Breast epithelium (tissue), 4 donors: ENCODE results near the gene TPK1. TPM values are rescaled to one million over a fixed set of nuclear protein-coding genes. Genes with fewer than 3 reads are reported as not detected.

ENCODE experiments used
- DNase-seq, 2 donors: peaks; one replicate each; pipeline ENCODE4 v3.0.0-alpha.2; 2019; ENCODE audit warnings: low spot score in 2 of 2
- H3K27ac ChIP-seq, 2 donors: fragments of 200-600 bp; sonication (generic) in 1 of 2; one replicate each; pipeline ENCODE4 v1.5.1; 2016 to 2019; ENCODE audit warnings: mild to moderate bottlenecking in 1 of 2
- H3K27me3 ChIP-seq, 2 donors: fragments of 200-600 bp; sonication (generic) in 1 of 2; one replicate each; pipeline versions ENCODE4 v1.5.1 to v1.6.0; 2017 to 2019; ENCODE audit warnings: control low read depth in 1 of 2, mild to moderate bottlenecking in 1 of 2
- H3K36me3 ChIP-seq: fragments of 200-600 bp; one replicate; pipeline ENCODE4 v1.5.1; 2019
- H3K4me1 ChIP-seq, 2 donors: fragments of 200-600 bp; sonication (generic); one replicate each; pipeline ENCODE4 v1.5.1; 2016 to 2019; ENCODE audit warnings: control low read depth in 1 of 2
- H3K4me3 ChIP-seq, 3 donors: fragments of 200-600 bp; sonication (generic); 1 replicate in 2 of 3; 2 replicates in 1 of 3; pipeline ENCODE4 v1.5.1; 2016 to 2019; ENCODE audit warnings: mild to moderate bottlenecking in 3 of 3, moderate library complexity in 2 of 3
- H3K9me3 ChIP-seq, 2 donors: fragments of 200-600 bp; sonication (generic) in 1 of 2; one replicate each; pipeline ENCODE4 v1.5.1; 2016 to 2019; ENCODE audit warnings: control low read depth in 1 of 2
- POLR2A ChIP-seq: fragments of 450-650 bp; IDR thresholded peaks from one replicate; pipeline ENCODE4 v1.6.1; 2016; ENCODE audit warnings: antibody characterized with exemption, mild to moderate bottlenecking, moderate library complexity
- POLR2AphosphoS5 ChIP-seq, 3 donors: sonication (generic); formaldehyde crosslinking; IDR thresholded peaks; one replicate each; pipeline ENCODE4 v1.6.1; 2017; ENCODE audit warnings: antibody characterized with exemption in 3 of 3
- intact Hi-C: fragments of 100-400 bp; cut with DNase I; formaldehyde crosslinking; loops from one replicate; pipeline ENCODE4 v1.15.1; 2023; ENCODE audit warnings: low total_unique reads
- total RNA-seq, 3 donors: library from RNA; depleted of rRNA; stranded (reverse); fragments of >200 nt; gene quantifications; one replicate each; pipeline ENCODE4 v1.1.0, GENCODE V29; 2016
- TF ChIP-seq, protein P1 (sequence below), 3 donors: fragments of 450-650 bp; IDR thresholded peaks; one replicate each; pipeline ENCODE4 v1.5.1; 2016 to 2017; ENCODE audit warnings: antibody characterized with exemption in 3 of 3, mild to moderate bottlenecking in 3 of 3, moderate library complexity in 3 of 3

Gene TPK1
- total RNA-seq, 3 donors from 2014 or later: 4.8 to 9.8 (median 7.9) TPM

DNA sequence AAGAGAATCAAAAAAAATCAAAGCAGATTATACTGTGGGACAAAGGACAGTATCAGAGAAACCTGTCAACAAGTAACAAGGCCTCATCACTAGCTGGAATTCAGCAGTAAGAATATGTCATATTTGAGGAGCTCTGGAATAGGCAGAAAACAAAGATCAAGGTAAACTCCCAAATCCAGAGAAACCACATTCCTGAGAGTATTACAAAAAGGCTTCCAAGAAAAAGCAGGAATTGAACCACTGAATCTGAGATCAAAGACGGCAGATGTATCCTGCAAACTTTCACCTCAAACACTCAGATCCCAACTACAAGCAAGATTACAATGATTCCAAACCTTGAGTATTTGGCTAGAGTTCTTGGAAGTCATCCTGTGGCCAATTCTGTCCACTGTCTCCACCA is 16.3 kb downstream of the TPK1 start:
- no peak for DNase-seq
- Histone ChIP-seq H3K36me3 (no peaks in the 10 kb centered on the region), H3K4me3 (no peak overlapping the region), H3K27me3 (no peaks in the 10 kb centered on the region), H3K4me1 (no peaks in the 10 kb centered on the region), H3K9me3 (no peaks in the 10 kb centered on the region), H3K27ac (no peak overlapping the region)
- intact Hi-C loops: no loop called here
- TF ChIP-seq POLR2A (no peak), POLR2AphosphoS5 (IDR thresholded peaks at IDR 0.05) (no peak)
- TF ChIP-seq, protein P1, sequence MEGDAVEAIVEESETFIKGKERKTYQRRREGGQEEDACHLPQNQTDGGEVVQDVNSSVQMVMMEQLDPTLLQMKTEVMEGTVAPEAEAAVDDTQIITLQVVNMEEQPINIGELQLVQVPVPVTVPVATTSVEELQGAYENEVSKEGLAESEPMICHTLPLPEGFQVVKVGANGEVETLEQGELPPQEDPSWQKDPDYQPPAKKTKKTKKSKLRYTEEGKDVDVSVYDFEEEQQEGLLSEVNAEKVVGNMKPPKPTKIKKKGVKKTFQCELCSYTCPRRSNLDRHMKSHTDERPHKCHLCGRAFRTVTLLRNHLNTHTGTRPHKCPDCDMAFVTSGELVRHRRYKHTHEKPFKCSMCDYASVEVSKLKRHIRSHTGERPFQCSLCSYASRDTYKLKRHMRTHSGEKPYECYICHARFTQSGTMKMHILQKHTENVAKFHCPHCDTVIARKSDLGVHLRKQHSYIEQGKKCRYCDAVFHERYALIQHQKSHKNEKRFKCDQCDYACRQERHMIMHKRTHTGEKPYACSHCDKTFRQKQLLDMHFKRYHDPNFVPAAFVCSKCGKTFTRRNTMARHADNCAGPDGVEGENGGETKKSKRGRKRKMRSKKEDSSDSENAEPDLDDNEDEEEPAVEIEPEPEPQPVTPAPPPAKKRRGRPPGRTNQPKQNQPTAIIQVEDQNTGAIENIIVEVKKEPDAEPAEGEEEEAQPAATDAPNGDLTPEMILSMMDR (IDR thresholded peaks at IDR 0.05): no peak

DNA sequence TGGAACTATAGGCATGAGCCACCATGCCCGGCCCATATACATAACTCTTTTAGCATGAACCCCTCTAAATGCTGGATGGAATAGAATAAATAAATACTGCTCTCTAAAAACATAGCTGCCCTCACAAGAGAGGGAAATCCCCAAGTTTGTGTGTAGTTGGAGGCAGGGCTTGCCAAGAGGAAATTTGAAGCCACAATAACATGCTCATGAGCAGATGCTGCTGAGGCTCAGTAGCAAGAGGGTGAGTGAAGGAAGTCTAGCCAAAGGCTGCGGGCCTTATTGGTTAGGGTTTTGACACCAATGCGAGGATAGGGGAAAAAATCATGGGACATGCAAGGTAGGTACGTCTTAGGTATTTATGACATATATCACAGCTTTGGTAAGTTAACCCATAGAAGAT is 17.3 kb downstream of the TPK1 start:
- DNase-seq: no peak
- Histone ChIP-seq H3K27ac (no peak overlapping the region), H3K4me1 (no peaks in the 10 kb centered on the region), H3K4me3 (no peak overlapping the region), H3K27me3 (no peaks in the 10 kb centered on the region), H3K9me3 (no peaks in the 10 kb centered on the region), H3K36me3 (no peaks in the 10 kb centered on the region)
- intact Hi-C loops: no loop called here
- no peak for TF ChIP-seq POLR2AphosphoS5 (IDR thresholded peaks at IDR 0.05)
- TF ChIP-seq, protein P1 (IDR thresholded peaks at IDR 0.05): no peak
- TF ChIP-seq POLR2A: no peak

DNA sequence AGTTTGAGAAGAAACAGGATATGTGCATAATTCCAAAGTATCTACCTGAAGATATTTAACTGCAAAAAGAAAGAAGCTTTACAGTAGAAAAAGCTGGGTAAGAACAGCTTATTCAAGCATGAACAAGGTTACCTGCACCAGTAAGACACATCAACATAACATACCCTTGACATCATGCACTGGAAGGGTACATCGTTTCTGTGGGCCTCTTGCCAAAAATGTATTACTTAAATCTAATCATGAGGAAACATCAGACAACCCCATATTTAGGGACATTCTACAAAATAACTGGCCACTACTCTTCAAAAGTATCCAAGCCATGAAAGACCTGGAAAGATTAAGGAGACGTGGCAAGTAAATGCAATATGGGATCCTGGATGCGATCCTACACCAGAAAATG is 18.9 kb downstream of the TPK1 start:
- no peak overlapping the region for H3K27ac ChIP-seq
- no peak overlapping the region for H3K4me3 ChIP-seq
- H3K36me3 ChIP-seq: no peaks in the 10 kb centered on the region
- intact Hi-C loops: no loop called here
- no peaks in the 10 kb centered on the region for H3K27me3 ChIP-seq
- TF ChIP-seq, protein P1 (IDR thresholded peaks at IDR 0.05): no peak
- TF ChIP-seq POLR2AphosphoS5 (IDR thresholded peaks at IDR 0.05) (no peak), POLR2A (no peak)
- no peaks in the 10 kb centered on the region for H3K4me1 ChIP-seq
- DNase-seq: no peak
- H3K9me3 ChIP-seq: no peaks in the 10 kb centered on the region

DNA sequence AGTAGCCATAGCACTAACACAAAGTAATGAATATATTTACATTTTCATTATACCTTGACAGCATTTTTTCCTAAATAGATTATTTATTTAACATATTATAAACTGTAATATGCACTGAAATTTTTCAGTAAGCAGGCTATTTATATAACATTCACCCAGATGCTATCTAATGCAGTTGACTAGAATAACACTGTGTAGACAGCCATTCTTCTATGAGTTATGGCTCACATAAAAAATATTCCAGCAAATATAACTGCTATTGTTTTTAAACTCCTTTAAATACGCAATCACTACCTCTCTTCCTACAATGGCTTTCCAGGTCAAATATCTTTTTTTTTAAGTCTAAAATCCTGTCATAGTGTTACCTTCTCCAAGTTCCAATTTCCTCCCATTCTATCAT is 21.6 kb downstream of the TPK1 start:
- DNase-seq: no peak

DNA sequence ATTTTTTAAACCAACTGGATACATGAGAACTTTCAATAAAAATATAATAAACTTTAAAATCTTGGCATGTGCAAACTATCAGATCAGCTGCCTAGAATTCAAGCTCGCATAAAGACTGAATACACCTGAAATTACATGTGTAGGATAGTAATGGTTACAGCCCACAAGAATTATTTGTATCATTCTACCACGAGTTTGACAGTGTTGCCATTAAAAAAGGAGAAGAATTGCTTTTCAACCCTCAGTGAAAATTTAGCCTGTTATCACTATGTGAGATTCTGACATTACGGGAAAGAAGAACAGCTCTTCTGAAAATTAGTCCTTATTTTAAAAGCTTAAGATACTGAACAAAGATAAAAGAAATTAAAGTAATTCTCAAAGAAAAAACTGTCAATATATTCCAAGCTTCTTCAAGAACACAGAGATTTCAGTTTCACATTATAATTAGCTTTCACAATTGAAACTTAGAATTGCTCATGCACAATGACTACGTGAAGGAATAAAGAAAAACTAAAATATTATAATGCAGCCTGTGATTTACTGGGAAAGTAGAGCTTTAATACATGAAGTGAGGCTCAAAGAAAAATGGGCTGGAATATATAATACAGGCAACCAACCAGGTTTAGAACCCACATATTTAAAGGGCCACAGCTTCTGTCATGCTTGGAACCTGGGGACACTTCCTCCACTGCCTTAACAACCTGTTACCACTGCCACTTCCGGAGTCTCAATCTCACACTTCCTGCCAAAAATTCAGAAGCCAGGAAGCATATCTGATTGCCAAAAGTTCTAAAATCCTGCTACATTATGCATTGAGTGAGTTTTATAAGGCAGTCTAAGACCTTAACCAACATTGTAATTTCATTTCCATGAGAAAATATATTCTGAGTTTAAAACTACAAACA is 23.2 kb downstream of the TPK1 start:
- no peak overlapping the region for H3K27ac ChIP-seq
- no peaks in the 10 kb centered on the region for H3K27me3 ChIP-seq
- no peak for DNase-seq
- no peaks in the 10 kb centered on the region for H3K4me1 ChIP-seq
- no peak for TF ChIP-seq POLR2AphosphoS5 (IDR thresholded peaks at IDR 0.05)
- TF ChIP-seq, protein P1 (IDR thresholded peaks at IDR 0.05): no peak
- TF ChIP-seq POLR2A: no peak
- H3K36me3 ChIP-seq: no peaks in the 10 kb centered on the region
- H3K4me3 ChIP-seq: no peak overlapping the region
- H3K9me3 ChIP-seq: no peaks in the 10 kb centered on the region
- intact Hi-C loops: no loop called here

More for the DNA sequence above, 21.6 kb downstream of the TPK1 start:
- Histone ChIP-seq H3K4me1 (no peaks in the 10 kb centered on the region), H3K27ac (no peak overlapping the region), H3K9me3 (no peaks in the 10 kb centered on the region), H3K4me3 (no peak overlapping the region), H3K36me3 (no peaks in the 10 kb centered on the region), H3K27me3 (no peaks in the 10 kb centered on the region)
- TF ChIP-seq POLR2A (no peak), POLR2AphosphoS5 (IDR thresholded peaks at IDR 0.05) (no peak)
- TF ChIP-seq, protein P1 (IDR thresholded peaks at IDR 0.05): no peak
- intact Hi-C loops: no loop called here
